HepG2 (cell line): Measurements from ENCODE around the gene CAPN15. TPM values are rescaled to one million over a fixed set of nuclear protein-coding genes. Genes with fewer than 3 reads are reported as not detected.
A peak's percentile ranks its signal among the peaks of the same experiment; 100 is the strongest.

Source experiments
- ATF3 ChIP-seq: sonication (generic); formaldehyde crosslinking; IDR thresholded peaks from 2 replicates; pipeline ENCODE4 v1.4.0; 2020; ENCODE audit warnings: missing genetic modification reagents
- BCL3 ChIP-seq: sonication (generic); formaldehyde crosslinking; IDR thresholded peaks from 2 replicates; pipeline ENCODE4 v1.5.1; 2020; ENCODE audit warnings: mild to moderate bottlenecking, missing genetic modification reagents, moderate library complexity
- FOXC1 ChIP-seq: sonication (generic); formaldehyde crosslinking; IDR thresholded peaks from 2 replicates; pipeline ENCODE4 v1.8.0; 2022; ENCODE audit warnings: mild to moderate bottlenecking, missing genetic modification reagents, borderline replicate concordance
- FOXM1 ChIP-seq: sonication (generic); formaldehyde crosslinking; IDR thresholded peaks from 2 replicates; pipeline ENCODE4 v1.5.0; 2020; ENCODE audit warnings: missing genetic modification reagents
- GATAD2A ChIP-seq: IDR thresholded peaks from 2 replicates; pipeline ENCODE4 v1.6.1; 2016
- GFI1 ChIP-seq: sonication (generic); formaldehyde crosslinking; IDR thresholded peaks from 2 replicates; pipeline ENCODE4 v1.5.0; 2020; ENCODE audit warnings: missing genetic modification reagents, mild to moderate bottlenecking, borderline replicate concordance
- MAFK ChIP-seq, 2 experiments: IDR thresholded peaks in 1 of 2; conservative IDR thresholded peaks in 1 of 2; 2 replicates each; pipeline ENCODE4 v1.6.1; 2011; ENCODE audit warnings: improper control_type of control experiment in 2 of 2, low read length in 2 of 2
- MATR3 ChIP-seq: sonication (generic); formaldehyde crosslinking; IDR thresholded peaks from 2 replicates; pipeline ENCODE4 v1.4.0; 2020; ENCODE audit warnings: missing genetic modification reagents
- MEIS1 ChIP-seq: sonication (generic); formaldehyde crosslinking; IDR thresholded peaks from 2 replicates; pipeline ENCODE4 v1.9.0; 2021; ENCODE audit warnings: mild to moderate bottlenecking, missing genetic modification reagents, moderate library complexity, borderline replicate concordance
- NFKBIZ ChIP-seq: IDR thresholded peaks from 2 replicates; pipeline ENCODE4 v1.6.1; 2018; ENCODE audit warnings: missing genetic modification reagents, missing compliant biosample characterization
- PITX1 ChIP-seq: sonication (generic); formaldehyde crosslinking; IDR thresholded peaks from 2 replicates; pipeline ENCODE4 v1.5.1; 2020; ENCODE audit warnings: mild to moderate bottlenecking, missing genetic modification reagents
- PLRG1 ChIP-seq: fragments of 450-650 bp; conservative IDR thresholded peaks from 2 replicates; pipeline ENCODE4 v1.6.1; 2016
- REL ChIP-seq: sonication (generic); formaldehyde crosslinking; conservative IDR thresholded peaks from 2 replicates; pipeline ENCODE4 v1.8.0; 2022; ENCODE audit warnings: mild to moderate bottlenecking, missing genetic modification reagents, moderate library complexity
- RXRA ChIP-seq: sonication (generic); formaldehyde crosslinking; IDR thresholded peaks from 2 replicates; pipeline ENCODE4 v1.5.1; 2020; ENCODE audit warnings: missing genetic modification reagents
- SETDB1 ChIP-seq: sonication (generic); formaldehyde crosslinking; IDR thresholded peaks from 2 replicates; pipeline ENCODE4 v1.5.1; 2020; ENCODE audit warnings: missing genetic modification reagents, mild to moderate bottlenecking, borderline replicate concordance
- SIX1 ChIP-seq: sonication (generic); formaldehyde crosslinking; IDR thresholded peaks from 2 replicates; pipeline ENCODE4 v1.4.0; 2020; ENCODE audit warnings: missing genetic modification reagents, borderline replicate concordance
- SMAD9 ChIP-seq: sonication (generic); formaldehyde crosslinking; IDR thresholded peaks from 2 replicates; pipeline ENCODE4 v1.5.1; 2020; ENCODE audit warnings: mild to moderate bottlenecking, missing genetic modification reagents
- SP140L ChIP-seq: sonication (generic); formaldehyde crosslinking; IDR thresholded peaks from 2 replicates; pipeline ENCODE4 v1.4.0; 2020; ENCODE audit warnings: missing genetic modification reagents, borderline replicate concordance
- SRSF1 ChIP-seq: fragments of 200-400 bp; formaldehyde crosslinking; optimal IDR thresholded peaks from 2 replicates; pipeline ENCODE3; 2017; ENCODE audit warnings: mild to moderate bottlenecking, low read depth, low read length, moderate library complexity
- ZNF253 ChIP-seq: sonication (generic); formaldehyde crosslinking; IDR thresholded peaks from 2 replicates; pipeline ENCODE4 v1.8.0; 2022; ENCODE audit warnings: mild to moderate bottlenecking, missing genetic modification reagents, borderline replicate concordance
- ZNF547 ChIP-seq: sonication (generic); formaldehyde crosslinking; IDR thresholded peaks from 2 replicates; pipeline ENCODE4 v1.5.1; 2020; ENCODE audit warnings: mild to moderate bottlenecking, missing genetic modification reagents
- ZNF552 ChIP-seq: sonication (generic); formaldehyde crosslinking; IDR thresholded peaks from 2 replicates; pipeline ENCODE4 v1.9.0; 2022; ENCODE audit warnings: missing genetic modification reagents, mild to moderate bottlenecking, borderline replicate concordance
- ZNF562 ChIP-seq: sonication (generic); formaldehyde crosslinking; IDR thresholded peaks from 2 replicates; pipeline ENCODE4 v1.8.0; 2022; ENCODE audit warnings: missing genetic modification reagents, borderline replicate concordance
- ZNF567 ChIP-seq: sonication (generic); formaldehyde crosslinking; IDR thresholded peaks from 2 replicates; pipeline ENCODE4 v1.8.1; 2023; ENCODE audit warnings: mild to moderate bottlenecking, missing genetic modification reagents, borderline replicate concordance
- ZNF660 ChIP-seq: sonication (generic); formaldehyde crosslinking; IDR thresholded peaks from 2 replicates; pipeline ENCODE4 v1.5.1; 2020; ENCODE audit warnings: mild to moderate bottlenecking, low read depth, missing genetic modification reagents, borderline replicate concordance
- polyA plus RNA-seq, 8 experiments: library from polyadenylated mRNA; depleted of rRNA in 3 of 8; stranded (reverse) in 7 of 8; unstranded in 1 of 8; fragments of >200 nt; fragmentation: Illumina TruSeq in 4 of 8; extraction: Trizol in 4 of 8; gene quantifications; 2 replicates each; pipeline versions ENCODE4 v1.2.1 to v1.2.3, GENCODE V29; 2011 to 2016; ENCODE audit warnings: low read depth in 4 of 8, missing spikeins in 1 of 8, mixed read lengths in 1 of 8; ENCODE audit not compliant: insufficient read depth in 1 of 8
- total RNA-seq, 5 experiments: library from RNA; depleted of rRNA; stranded (reverse); fragments of >200 nt; fragmentation: Illumina TruSeq; extraction: Trizol; gene quantifications; 2 replicates each; pipeline ENCODE4 v1.2.3, GENCODE V29; 2016; ENCODE audit warnings: low read depth in 1 of 5
- TF ChIP-seq, protein P1 (sequence below): sonication (generic); formaldehyde crosslinking; IDR thresholded peaks from 2 replicates; pipeline ENCODE4 v1.8.0; 2023; ENCODE audit warnings: mild to moderate bottlenecking, missing genetic modification reagents
- TF ChIP-seq, protein P2 (sequence below): sonication (generic); formaldehyde crosslinking; IDR thresholded peaks from 2 replicates; pipeline ENCODE4 v1.9.0; 2021; ENCODE audit warnings: missing genetic modification reagents, borderline replicate concordance

CAPN15 gene
- total and polyA plus RNA-seq, 2 of the 13 experiments (the other 11 are each of a cell fraction or from before 2014, with no cell fraction given) = 14.9 to 24.5 TPM

DNA sequence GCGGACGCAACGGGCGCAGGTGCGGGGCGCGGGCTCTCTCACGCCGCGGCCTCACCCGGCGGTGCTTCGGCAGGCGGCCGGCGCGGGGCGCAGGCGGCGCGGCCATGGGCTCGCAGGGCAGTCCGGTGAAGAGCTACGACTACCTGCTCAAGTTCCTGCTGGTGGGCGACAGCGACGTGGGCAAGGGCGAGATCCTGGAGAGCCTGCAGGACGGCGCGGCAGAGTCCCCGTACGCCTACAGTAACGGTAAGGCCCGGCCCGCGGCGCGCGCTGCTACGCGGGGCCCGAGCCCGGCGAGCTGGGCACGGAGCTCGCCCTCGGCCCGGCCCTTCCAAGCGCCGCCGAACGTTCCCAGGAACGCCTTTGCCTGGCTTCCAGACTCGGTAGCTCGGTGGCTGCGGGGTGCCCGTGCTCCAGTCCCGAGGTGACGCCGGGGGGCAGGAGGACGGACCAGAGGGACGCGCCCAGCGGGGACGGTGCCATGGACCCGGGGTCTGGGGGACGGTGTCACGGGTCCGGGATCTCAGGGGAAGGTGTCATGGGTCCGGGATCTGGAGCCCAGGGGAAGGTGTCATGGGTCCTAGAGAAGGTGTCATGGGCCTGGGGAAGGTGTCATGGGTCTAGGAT, 62.8 kb downstream of the CAPN15 start (continued):
- TF ChIP-seq ZNF562 (CRISPR knock-in tag) (no peak), ATF3 (no peak), ZNF253 (CRISPR knock-in tag) (0 out of 2 replicates have a peak, but pooled peaks have one; percentile 47), FOXC1 (no peak), SETDB1 (CRISPR knock-in tag) (no peak), ZNF552 (CRISPR knock-in tag) (no peak), MAFK (conservative IDR thresholded peaks at IDR 0.05 in 1 of 2, IDR thresholded peaks at IDR 0.05 in 1 of 2; ENCODE audit: low read length in 2 of 2) (no peak), NFKBIZ (CRISPR knock-in tag) (no peak), RXRA (peak; percentile 18; the same call in 1 of the 2 replicates), SP140L (CRISPR knock-in tag) (no peak), MATR3 (CRISPR knock-in tag) (no peak), PLRG1 (no peak), FOXM1 (CRISPR knock-in tag) (no peak), BCL3 (0 out of 2 replicates have a peak, but pooled peaks have one; percentile 58), ZNF660 (CRISPR knock-in tag) (no peak), ZNF547 (CRISPR knock-in tag) (no peak), GATAD2A (no peak), GFI1 (no peak), SRSF1 (no peak), MEIS1 (CRISPR knock-in tag) (no peak), PITX1 (CRISPR knock-in tag) (peak; percentile 29; the same call in 1 of the 2 replicates), SMAD9 (CRISPR knock-in tag) (no peak), REL (no peak), SIX1 (CRISPR knock-in tag) (no peak), ZNF567 (no peak)
- TF ChIP-seq, protein P1, sequence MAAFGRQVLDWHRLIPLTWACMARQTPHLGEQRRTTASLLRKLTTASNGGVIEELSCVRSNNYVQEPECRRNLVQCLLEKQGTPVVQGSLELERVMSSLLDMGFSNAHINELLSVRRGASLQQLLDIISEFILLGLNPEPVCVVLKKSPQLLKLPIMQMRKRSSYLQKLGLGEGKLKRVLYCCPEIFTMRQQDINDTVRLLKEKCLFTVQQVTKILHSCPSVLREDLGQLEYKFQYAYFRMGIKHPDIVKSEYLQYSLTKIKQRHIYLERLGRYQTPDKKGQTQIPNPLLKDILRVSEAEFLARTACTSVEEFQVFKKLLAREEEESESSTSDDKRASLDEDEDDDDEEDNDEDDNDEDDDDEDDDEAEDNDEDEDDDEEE (CRISPR knock-in tag) = peak; percentile 36; the same call in 1 of the 2 replicates
- TF ChIP-seq, protein P2, sequence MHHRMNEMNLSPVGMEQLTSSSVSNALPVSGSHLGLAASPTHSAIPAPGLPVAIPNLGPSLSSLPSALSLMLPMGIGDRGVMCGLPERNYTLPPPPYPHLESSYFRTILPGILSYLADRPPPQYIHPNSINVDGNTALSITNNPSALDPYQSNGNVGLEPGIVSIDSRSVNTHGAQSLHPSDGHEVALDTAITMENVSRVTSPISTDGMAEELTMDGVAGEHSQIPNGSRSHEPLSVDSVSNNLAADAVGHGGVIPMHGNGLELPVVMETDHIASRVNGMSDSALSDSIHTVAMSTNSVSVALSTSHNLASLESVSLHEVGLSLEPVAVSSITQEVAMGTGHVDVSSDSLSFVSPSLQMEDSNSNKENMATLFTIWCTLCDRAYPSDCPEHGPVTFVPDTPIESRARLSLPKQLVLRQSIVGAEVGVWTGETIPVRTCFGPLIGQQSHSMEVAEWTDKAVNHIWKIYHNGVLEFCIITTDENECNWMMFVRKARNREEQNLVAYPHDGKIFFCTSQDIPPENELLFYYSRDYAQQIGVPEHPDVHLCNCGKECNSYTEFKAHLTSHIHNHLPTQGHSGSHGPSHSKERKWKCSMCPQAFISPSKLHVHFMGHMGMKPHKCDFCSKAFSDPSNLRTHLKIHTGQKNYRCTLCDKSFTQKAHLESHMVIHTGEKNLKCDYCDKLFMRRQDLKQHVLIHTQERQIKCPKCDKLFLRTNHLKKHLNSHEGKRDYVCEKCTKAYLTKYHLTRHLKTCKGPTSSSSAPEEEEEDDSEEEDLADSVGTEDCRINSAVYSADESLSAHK (CRISPR knock-in tag) = no peak
